Renal cortical epithelial cell (primary cell): ENCODE data around the gene DAPK1. TPM values are rescaled to one million over a fixed set of nuclear protein-coding genes. Genes with fewer than 3 reads are reported as not detected.

Experiments used
- DNase-seq: peaks from one replicate; pipeline ENCODE4 v3.0.0-alpha.2; 2011; ENCODE audit warnings: low read depth
- total RNA-seq: library from RNA; depleted of rRNA; stranded (reverse); fragments of >200 nt; gene quantifications from 2 replicates; pipeline ENCODE4 v1.2.3, GENCODE V29; 2014

The DAPK1 gene
- total RNA-seq, 1 donor from 2014 or later = 263 TPM

DNA sequence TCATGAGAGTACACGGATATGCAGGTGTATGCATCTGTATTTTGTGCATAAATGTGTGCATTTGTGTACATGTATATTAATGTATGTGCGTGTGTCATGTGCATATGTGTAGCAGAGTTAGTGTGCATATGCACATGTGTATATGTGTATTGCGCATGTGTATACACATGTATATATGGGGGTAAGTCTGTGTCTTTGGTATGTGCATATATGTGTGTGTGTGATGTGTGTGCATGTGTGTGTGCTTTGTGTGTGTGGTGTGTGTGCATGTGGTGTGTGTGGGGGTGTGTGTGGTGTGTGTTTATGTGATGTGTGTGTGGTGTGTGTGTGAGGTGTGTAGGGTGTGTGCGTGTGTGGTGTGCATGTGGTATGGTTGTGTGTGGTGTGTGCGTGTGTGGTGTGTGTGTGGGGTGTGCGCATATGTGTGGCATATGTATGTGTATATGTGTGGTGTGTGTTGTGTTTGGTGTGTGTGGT, 215.2 kb downstream of the DAPK1 start:
- no peak for DNase-seq

DNA sequence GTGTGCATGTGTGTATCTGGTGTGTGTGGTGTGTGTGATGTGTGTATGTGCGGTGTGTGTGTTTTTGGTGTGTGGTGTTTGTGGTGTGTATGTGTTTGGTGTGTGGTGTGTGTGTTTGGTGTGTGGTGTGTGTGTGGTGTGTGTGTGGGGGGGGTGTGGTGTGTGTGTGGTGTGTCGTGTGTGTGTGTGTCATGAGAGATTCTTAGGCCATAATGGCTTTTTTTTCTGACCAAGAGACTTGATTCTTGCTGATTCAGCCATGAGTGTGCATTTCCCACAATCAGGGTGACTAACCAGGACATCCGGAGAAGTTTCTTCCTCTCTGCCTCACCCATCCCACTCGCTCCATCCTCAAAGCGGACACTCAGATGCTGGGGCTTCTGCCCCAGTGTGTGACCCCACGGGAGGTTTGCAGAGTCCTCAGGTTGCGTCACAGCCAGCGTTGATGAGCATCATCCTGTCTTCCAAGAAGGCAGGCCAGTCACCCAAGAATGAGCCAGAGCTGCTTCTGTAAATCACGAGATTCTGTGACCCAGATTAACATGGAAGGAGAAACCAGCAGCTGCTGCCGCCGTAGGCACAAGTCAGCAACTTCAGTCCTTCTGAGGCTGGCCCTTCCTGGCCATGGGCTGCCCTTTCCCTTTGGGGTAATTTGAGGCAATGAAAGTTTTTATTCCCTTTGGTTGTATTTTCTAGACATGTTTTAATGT, 215.8 kb downstream of the DAPK1 start:
- DNase-seq = peak; percentile 98

DNA sequence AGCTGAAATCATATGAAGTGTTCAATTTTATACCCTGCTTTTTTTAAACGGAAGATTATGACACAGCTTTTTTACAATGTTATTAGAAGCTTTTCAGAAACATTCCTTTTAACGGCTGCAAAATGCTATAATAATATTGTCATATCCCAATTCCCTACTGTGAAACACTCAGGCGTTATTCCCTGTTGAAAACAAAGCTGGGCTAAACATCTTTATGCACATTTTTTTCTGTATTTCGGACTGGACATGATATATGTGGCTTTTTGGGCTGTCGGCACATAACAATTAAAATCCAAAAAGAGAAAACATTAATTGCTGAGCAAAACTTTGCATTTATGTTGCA, 216.3 kb downstream of the DAPK1 start:
- no peak for DNase-seq

DNA sequence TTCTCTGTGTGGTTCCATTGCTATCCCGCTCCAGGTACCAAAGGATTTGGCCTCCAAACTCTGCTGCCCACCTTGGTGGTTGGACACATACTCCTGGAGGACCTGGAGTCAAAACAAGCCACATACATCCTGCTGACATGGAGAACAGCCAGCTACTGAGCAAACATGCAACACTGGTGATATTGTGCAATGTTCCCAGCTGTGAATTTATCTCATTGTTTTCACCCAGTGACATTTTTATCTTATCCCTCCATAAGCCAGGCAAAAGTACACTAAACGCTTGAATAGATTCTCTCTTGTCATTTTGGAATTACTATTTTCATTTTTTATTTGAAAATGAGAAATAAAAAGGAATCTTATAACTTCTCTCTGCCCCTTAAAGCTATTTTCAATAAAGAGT, 217.2 kb downstream of the DAPK1 start:
- DNase-seq = peak; percentile 80

DNA sequence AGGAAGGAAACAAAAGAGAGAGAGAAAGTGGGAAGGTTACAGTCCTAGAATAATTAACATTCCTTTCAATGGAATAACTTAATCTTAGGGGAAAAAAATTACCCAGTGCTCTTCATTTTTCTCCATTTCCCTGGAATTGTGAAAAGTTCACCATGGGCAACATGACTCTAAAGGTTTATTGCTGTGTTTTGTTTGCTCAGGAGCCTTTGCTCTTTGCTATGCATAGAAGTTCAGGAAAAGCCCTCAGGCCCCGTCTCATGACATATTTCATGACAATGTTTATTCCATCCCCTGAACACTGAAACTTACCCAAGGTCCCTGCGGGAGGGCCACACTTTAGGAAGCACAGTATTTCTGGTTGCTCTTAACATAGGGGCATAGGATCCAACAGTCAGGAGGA, 218.5 kb downstream of the DAPK1 start:
- peak; percentile 63 for DNase-seq

DNA sequence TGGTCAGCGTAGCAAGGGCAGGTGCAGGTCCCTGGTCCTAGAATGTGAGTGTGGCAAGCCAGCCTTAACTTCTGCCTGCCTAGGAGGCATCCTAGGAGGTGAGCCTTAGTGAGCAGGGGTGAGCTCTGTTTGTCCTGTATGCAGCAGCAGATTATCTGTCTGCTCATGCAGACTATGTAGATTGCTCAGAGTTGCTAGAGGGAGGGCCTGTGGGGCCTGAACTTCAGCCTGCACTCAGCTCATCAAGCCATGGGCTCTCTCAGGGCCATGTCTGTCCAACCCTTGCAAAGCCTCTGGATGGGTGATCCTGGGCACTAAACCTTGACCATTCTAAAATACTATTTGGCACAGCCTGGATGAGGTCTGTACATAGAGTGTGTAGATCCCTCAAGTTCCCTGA, 219.8 kb downstream of the DAPK1 start:
- DNase-seq = no peak

DNA sequence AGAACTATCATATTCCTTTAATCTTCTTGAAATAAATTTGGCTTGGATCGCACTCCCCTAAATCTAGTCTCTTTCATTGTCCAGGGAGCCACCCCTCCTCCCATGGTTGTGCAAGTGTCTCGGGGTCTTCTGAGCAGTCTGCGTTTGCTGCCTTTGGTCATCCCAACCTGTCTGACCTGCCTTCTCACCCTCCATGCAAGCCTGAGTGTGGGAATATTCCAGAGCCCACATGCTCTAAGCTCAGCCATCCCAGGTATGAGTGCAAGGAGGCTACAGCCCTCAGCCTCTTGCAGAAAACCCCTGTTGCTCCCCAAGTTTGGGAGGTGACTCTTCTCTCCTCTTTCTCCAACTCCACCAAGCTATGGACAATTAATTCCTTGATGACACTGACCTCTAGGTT, 220.6 kb downstream of the DAPK1 start:
- no peak for DNase-seq

DNA sequence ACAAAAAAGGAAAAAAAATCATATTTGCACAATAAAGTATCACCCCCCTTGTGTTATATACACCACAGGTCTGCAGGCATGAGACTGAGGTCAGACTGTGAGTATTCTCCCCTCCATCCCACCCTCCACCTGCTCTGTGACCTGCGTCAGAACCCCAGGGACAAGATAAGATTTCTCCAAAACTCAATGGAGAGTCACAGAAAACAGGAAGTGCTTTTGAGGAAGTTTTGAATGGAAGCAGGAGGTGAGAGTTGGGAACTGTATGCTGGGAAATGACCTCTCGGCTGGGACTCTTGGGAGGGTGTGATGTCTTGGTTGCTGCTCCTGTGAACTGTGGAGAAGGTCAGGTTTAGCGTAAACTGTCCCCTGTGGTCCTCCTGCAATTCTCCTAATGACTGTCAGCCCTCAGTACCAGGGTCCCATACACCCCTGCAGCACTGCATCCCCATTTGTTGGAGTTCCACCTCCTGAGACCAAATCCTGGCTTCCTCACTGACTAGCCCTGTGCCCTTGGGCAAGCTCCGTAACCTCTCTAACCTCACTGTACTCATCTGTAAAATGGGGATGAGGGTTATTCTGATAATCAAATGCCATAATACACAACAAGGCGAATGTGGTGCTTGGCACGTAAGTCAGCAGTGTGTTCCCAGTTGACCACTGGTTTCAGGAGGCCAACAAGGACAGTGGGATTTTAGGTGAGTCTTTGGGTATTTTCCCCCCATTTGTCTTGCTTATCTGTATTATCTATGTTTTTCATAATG, 221.4 kb downstream of the DAPK1 start:
- no peak for DNase-seq

DNA sequence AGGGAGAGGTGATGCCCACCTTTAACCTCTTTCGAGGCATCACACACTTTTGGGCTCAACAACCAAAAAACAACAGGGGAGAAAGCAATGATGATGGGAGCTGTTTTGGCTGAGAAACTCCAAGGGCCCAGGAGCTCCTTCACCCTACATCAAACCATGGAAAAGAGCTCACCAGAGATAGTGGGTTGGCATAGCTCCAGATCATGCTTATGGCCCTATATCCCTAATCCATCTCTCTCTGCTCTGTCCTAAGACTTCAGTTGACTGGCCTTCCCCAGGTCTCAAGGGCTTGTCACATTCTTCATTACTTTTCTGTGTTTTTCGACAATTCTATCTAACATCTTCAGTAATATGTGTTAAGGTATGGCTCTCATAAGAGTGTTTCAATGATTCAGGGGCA, 222.5 kb downstream of the DAPK1 start:
- DNase-seq = no peak

DNA sequence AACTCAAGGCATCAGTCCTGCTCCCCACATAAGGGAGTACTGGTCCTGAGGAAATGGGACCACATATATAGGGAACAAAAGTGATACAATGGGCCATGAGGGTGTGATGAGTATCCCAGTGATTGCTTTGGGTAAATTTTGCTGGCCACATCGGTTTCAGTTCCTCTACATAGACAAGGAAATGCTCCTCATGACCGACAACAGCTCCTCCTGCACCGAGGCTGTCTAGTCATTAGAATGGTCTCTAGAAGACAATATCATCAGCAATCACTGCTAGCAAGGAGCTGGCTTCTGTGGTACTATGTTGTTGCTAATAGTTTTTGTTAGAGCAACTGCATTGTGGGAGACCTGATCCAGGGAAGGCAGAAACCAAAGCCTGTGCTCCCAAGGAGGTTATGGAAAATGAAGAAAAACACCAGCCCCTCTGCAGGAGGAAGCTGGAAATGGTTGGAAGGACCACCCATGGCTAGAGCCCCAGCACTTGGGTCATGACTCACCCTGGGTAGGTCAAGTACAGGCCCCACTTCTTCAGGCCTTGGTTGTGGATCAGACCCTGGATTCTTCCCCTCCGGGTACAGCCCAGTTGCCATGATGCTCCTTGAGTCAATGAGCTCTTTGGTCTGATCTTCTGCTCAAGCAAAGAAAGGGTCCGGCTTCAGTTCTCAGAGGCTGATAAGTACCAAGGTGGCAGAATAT, 224.9 kb downstream of the DAPK1 start:
- no peak for DNase-seq

DNA sequence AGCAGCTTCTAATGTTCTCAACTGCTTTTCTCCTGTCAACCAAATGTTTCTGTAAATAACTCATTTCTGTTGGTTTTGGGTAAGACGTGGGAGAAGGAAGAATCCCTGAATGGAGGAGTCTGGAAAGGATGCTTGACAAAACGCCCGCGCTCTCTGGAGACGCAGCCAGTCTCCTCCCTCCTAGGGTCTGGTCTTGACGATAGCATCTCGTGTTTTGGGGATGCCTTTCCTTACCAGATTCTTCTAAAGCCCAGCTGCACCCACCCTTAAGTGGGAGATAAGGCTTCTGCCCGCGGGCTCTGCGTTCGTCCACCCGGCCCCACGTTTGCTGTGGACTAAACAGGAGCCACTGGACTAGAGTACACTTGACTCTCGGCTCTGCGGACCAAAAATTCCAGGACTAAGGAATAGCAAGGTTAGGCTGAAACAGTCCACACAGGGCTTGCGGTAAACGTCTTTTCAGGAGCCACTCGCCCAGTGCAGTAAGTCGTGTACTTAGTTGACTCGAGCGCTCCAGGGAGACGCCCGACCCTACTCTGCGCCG, 227.8 kb downstream of the DAPK1 start:
- DNase-seq = no peak

DNA sequence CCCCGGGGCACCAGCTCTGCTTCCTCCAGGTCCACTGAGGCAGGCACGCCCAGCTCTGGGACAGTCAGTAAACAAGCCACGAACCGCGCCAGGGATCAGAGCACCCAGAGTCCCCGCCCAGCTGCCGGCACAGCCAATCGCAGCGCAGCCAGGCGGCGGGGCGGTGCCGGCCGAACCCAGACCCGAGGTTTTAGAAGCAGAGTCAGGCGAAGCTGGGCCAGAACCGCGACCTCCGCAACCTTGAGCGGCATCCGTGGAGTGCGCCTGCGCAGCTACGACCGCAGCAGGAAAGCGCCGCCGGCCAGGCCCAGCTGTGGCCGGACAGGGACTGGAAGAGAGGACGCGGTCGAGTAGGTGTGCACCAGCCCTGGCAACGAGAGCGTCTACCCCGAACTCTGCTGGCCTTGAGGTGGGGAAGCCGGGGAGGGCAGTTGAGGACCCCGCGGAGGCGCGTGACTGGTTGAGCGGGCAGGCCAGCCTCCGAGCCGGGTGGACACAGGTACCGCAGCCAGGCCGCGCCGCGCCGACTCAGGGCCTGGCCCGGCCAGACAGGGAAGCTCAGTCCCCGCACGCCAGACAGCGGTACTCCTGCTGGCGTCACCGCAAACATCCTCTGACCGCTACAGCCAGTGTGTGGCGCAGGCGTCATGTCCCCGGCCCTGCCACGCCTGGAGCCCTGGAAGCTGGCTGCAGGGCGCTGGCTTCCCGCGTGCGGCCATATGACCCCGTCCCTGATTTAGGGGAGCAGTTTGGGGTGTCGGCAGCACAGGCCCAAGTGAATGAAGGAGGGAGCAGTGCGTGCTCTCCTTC, 228.4 kb downstream of the DAPK1 start, which contains the start of gene CTSL:
Gene CTSL (plus strand): TSS at position 220 of the 810 bp plus-strand sequence. CDS start 1,485 bp downstream, outside the sequence.
- peak; percentile 65 for DNase-seq

DNA sequence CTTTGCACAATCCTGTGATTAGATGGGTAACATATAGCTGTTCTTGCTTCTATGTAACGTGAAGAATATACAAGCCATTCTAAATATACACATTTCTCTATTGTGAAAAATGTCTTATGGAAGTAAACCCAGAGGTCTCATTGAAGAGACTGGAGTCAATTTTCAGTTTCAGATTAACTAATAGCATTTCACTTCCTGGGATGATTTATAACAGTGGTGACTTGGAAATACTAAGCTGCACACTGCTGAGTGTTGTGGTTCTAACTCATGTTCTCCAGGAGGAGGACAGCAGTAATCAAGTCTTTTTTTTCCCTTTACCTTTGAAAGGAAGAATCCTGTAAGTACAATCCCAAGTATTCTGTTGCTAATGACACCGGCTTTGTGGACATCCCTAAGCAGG, 231.6 kb downstream of the DAPK1 start:
- DNase-seq = no peak

DNA sequence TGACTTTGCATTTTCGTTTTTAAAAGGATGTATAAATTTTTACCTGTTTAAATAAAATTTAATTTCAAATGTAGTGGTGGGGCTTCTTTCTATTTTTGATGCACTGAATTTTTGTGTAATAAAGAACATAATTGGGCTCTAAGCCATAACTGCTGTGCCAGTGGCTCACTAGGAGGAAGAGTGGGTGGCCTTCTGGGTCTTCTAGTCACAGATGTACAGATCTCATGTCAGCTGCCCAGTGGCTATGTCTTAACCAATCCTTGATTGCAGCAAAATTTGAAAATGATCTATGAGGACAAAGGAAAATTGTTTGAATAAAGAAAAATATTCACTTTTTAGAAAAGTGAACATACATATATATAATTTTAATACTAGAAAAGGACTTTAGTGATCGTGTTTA, 233.7 kb downstream of the DAPK1 start:
- DNase-seq = no peak

DNA sequence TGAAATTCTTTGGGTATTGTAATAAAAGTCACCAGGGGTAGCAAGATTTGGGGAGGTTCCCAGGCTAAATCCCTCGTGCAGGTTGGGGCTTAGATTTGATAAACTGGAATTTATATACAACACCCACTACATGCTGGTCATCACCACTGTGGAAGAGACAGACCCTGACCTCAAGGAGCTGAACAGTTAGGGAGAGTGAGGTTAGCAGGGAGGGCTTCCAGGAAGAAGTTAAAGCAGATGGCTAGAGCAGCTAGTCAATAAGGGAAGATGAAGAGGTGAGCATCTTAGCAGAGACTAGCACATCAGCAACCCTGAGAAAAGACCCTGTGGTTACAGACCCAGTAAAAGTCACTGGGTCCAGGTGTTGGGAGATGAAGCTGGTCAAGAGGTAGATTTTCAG, 234.7 kb downstream of the DAPK1 start:
- no peak for DNase-seq

DNA sequence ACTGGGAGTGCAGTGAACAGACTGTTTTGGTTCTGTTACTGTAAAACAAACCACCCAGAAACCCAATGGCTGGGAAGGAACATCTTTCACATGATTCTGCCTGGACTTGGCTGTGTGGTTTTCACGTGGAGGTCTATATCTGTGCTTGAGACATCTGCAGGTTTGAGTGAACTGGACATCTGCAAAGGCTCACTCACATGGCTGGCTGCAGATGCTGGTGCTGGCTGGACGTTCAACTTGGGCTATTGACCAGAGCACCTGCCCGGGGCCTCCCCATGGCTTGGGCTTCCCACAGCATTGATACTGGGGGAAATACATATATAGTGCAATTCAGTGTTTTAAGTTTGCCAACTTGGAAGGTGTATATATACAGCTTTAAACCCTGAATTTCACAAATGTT, 235.1 kb downstream of the DAPK1 start:
- DNase-seq = no peak

DNA sequence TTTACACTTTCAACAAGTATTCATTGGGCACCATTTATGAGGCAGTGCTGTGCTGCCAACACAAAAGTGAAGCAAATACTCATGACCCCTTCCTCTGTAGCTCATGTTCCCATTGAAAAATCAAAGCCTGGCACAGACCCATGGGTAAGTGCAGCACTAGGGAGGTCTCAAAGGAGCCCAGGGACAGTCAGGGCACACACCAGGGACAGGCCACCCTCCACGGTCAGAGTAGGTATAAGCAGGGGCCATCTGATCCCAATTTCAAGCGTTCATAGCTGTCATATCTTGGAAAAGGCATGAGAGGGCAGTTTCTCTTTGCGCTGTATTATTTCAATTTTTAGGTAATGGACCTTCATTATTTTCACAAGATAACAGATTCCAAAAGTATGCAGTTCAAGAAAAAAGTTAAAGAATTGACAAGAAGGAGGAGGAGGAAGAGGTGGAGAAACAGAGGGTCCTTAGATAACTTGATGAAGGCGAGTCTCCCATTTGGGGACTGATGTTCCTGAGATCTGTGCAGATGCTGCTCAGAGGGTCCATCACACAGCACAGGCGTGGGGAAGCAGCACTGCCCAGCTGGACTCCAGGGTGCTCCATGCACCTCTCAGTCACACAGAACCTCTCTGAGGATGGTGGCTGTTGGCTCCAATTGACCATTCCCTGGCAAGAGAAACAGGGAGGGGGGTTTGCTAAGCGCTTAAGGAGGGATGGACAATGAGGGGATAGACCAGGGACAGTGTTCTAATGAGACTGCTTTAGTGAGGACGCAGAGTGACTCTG, 235.8 kb downstream of the DAPK1 start:
- no peak for DNase-seq

DNA sequence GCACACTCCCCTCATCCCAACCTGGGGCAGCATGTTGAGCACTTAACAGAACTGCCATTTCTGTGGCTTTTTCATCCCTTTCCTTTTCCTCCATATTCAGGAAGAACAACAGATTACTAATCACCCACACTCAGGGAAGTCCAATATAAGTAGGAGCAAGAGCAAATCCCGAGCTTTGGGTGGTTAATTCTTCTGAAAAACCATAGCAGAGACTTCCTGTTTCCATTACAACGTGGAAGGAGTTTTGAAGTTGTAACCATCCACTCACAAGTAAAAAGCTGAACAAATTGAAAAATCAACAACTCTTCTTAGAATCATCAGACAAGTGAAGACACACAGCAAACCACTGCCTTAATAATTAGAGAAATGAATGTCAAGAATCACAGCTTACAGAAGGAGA, 236.4 kb downstream of the DAPK1 start:
- no peak for DNase-seq

DNA sequence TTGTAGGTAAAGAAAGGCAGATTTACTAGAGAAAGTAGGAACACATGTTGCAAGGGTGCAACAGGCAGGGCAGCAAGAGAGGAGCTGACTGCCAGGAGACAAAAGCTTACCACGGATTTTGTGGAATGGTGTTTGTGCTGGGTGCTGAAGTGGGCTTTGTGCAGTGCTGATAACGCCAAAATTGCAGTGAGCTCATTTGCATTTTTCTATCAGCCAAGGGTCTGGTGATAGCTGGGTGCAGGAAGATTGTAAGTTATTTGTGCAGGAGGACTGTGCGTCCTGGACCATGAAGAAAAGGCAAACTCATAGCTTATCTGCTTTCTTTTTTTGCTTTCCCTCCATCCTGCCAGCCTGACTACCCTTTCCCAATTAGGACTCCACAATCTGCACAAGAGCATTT, 241.9 kb downstream of the DAPK1 start:
- DNase-seq = no peak

DNA sequence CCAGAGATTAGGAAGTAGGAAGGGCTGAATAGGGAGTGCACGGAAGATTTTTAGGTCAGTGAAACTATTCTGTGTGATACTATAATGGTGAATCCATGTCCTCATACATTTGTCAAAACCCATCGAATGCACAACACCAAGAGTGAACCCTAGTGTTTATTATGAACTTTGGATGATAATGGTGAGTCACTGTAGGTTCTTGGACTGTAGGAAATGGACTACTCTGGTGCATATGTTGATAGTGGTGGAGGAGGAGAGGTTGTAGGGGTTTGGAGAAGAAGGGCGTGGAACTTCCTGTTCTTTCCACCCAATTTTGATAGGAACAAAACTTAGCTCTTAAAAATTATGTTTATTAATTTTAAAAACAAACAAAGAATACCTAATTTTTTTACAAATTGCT, 242.5 kb downstream of the DAPK1 start:
- DNase-seq = no peak

DNA sequence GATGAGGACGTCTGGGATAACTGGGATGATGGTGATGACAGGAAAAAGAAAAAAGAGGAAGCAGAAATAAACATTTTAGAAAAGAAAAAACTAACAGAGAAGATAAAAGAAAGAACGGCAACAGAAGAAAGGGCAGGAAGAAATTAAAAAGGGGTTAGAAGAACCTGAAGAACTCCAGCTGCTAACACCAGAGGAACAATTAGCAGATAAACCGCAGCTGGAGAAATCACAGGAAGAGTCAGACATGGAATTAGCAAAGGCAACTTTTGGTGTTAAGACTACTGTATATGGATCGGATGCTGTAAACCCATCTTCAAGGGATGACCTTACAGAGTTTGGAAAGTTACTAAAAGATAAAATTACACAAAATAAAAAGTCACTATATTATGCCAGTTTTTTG, 243.7 kb downstream of the DAPK1 start:
- no peak for DNase-seq
